Lung microvascular endothelial cell (primary cell): ENCODE measurements around the gene CRIP1. TPM values are rescaled to one million over a fixed set of nuclear protein-coding genes. Genes with fewer than 3 reads are reported as not detected.
A peak's percentile ranks its signal among the peaks of the same experiment; 100 is the strongest.

ENCODE experiments used
- DNase-seq, 2 donors: peaks; one replicate each; pipeline versions ENCODE4 v3.0.0 to v3.0.0-alpha.2; 2010; ENCODE audit warnings: low read depth in 2 of 2
- total RNA-seq: library from RNA; depleted of rRNA; stranded (reverse); fragments of >200 nt; gene quantifications from 2 replicates; pipeline ENCODE4 v1.2.1, GENCODE V29; 2014

The CRIP1 gene
- total RNA-seq, 1 donor from 2014 or later, result not detected

GRCh38 chr14:105469456-105470349 lies 17.0 kb upstream of the CRIP1 start:
- peak in 1 of 2 donors; percentile 32 for DNase-seq

GRCh38 chr14:105470350-105471296 lies 16.1 kb upstream of the CRIP1 start:
- DNase-seq, result no peak

GRCh38 chr14:105471297-105471821 lies 15.3 kb upstream of the CRIP1 start:
- DNase-seq, result no peak

GRCh38 chr14:105471823-105472485 lies 14.7 kb upstream of the CRIP1 start:
- DNase-seq, result no peak

GRCh38 chr14:105472486-105472991 lies 14.1 kb upstream of the CRIP1 start:
- no peak for DNase-seq

GRCh38 chr14:105473033-105473676 lies 13.5 kb upstream of the CRIP1 start:
- DNase-seq, result no peak

- peak; percentile 92 to 94 for DNase-seq
Observed at GRCh38 chr14:105473677-105474482, 12.8 kb upstream of the CRIP1 start.

GRCh38 chr14:105474483-105475268 lies 12.0 kb upstream of the CRIP1 start, which contains the start of gene CRIP2:
Gene CRIP2, plus strand, starts transcription at chr14:105474821. Its CDS starts 42 bp downstream, at chr14:105474863.
- DNase-seq, result peak; percentile 64 to 81

- DNase-seq, result peak; percentile 85 to 88
Observed at GRCh38 chr14:105475269-105476096, 11.2 kb upstream of the CRIP1 start.

GRCh38 chr14:105476097-105476830 lies 10.4 kb upstream of the CRIP1 start:
- DNase-seq, result peak; percentile 71 to 87

GRCh38 chr14:105476831-105477659 lies 9.6 kb upstream of the CRIP1 start:
- peak; percentile 40 to 69 for DNase-seq

GRCh38 chr14:105477660-105478397 lies 8.9 kb upstream of the CRIP1 start:
- DNase-seq, result peak in 1 of 2 donors; percentile 59

- DNase-seq, result no peak
Observed at GRCh38 chr14:105478398-105479251, 8.1 kb upstream of the CRIP1 start.

GRCh38 chr14:105479431-105480158 lies 7.1 kb upstream of the CRIP1 start:
- no peak for DNase-seq
